HG03520 (cell line): ENCODE data around the gene UACA.
"Not testable (repeated sequence)": the region's sequence is repeated elsewhere in the genome, so short reads cannot be mapped to it uniquely, and the experiment has no call there.

Source experiments
- ATAC-seq: cut with Tn5 transposase; IDR thresholded peaks from one replicate; pipeline ENCODE4 v1.9.1; 2021; ENCODE audit warnings: mild to moderate bottlenecking, moderate library complexity; ENCODE audit not compliant: unreplicated experiment

UACA gene

DNA sequence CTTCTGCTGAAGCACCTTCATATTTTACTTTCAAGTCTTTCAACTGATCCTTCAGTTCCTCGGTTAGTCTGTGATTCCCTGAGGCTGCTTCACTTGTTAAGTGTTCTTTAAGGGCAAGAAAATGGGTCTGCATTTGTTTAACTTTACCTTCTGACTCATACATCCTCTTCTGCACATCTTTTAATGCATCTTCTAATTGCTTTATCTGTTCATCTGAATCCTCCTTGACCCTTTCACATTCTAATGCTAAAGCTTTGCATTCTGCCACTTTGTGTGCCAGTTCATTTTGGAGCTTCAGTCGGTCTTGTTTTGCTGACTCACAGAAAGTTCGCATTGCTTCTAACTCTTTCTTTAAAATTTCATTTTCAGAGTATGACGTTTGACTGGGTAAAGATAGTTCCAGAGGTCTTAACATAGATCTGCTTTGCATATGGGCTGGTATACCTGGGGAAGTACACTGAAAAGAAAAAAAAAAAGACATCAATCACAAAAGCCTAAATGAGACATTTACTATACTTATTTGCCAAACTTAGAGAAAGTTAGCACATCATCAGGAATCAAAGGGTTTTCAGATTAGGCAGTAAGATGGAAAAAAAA, 94.3 kb downstream of the UACA start:
- no peak for ATAC-seq

- no peak for ATAC-seq
Measured at GRCh38 chr15:70665599-70665998, 97.8 kb downstream of the UACA start.

DNA sequence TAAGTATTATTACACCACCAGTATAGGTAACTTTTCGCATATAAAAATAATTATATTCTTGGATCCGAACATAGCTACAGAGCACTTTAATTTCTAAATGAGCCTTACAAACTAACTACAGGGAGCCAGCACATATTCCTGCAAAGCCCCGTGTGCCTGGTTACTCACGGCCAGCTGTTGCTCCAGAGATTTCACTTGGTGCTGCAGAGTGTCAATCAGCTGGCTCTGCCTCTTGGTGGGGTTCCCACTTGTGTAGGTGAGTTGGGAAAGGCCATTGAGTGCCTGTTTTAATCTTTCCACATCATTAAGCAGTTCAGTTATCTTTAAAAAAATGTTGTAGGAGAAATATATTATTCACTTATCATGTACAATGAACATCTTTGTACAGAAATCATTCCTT, 98.9 kb downstream of the UACA start:
- no peak for ATAC-seq

DNA sequence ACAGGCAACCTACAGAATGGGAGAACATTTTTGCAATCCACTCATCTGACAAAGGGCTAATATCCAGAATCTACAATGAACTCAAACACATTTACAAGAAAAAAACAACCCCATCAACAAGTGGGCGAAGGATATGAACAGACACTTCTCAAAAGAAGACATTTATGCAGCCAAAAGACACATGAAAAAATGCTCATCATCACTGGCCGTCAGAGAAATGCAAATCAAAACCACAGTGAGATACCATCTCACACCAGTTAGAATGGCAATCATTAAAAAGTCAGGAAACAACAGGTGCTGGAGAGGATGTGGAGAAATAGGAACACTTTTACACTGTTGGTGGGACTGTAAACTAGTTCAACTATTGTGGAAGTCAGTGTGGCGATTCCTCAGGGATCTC, 100.3 kb downstream of the UACA start:
- ATAC-seq = not testable (repeated sequence)

- no peak for ATAC-seq
Measured at GRCh38 chr15:70659662-70660061, 103.7 kb downstream of the UACA start.

GRCh38 chr15:70658641-70659040, 104.7 kb downstream of the UACA start:
- no peak for ATAC-seq

DNA sequence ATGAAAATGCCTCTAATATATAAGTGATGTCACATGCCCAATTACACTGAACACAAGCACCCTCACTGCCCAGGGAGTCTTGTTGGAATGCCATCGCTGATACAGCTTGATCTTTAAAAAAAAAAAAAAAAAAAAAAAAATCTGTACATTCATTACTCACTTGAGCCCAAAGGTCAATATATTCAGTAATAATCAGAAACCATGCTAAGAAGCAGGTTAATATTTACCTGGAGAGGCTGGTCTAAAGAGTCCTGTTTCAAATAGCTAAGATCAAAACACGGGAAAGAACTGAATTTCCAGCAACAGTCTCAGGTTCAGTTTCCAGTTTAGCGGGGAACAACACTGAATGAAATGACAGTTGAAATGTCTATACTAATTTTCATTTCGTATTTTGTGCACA, 109.9 kb downstream of the UACA start:
- no peak for ATAC-seq

DNA sequence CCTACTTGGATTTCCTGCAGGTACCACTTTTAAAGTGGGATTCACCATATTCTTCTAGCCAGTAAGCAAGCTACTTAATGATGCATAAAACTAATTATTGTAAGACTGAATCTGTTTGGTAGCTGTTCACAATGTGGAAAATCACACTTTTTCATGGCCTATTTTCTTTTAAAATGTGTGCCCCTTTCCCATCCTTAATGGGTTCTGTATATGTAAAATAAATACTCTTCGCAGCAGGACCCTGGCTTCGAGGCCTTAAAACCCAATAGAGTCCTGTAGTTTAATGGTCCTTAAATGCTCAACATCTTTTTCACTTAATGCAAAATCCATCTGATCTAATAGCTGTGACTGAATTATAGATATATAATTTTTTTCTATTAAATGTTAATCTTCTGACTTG, 111.0 kb downstream of the UACA start:
- ATAC-seq = no peak

DNA sequence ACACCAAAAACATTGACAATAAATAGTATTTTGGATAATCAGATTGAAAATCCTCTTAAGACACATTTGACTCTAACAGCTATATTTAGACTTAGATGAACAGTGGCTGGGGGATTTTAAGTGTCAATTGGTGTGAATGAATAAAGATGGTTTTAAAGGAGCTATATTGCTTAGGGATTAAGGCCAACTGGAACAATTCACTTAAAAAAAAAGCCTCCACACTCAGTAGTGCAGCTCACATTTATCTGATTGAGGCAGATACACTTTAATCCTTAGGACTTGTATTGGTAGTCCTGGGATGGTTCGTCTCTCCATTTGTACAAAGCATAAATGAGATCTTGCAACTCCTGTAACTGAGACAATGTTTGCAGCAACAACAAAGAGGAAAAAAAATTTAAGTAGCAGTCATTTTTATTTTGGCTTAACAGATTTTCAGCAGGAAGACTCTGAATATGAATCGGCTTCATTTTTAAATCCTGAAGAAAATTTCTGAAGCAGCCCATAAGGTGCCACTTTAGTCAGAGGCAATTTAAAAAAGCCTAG, 112.0 kb downstream of the UACA start:
- no peak for ATAC-seq

GRCh38 chr15:70650567-70651302, 112.6 kb downstream of the UACA start:
- ATAC-seq = no peak

DNA sequence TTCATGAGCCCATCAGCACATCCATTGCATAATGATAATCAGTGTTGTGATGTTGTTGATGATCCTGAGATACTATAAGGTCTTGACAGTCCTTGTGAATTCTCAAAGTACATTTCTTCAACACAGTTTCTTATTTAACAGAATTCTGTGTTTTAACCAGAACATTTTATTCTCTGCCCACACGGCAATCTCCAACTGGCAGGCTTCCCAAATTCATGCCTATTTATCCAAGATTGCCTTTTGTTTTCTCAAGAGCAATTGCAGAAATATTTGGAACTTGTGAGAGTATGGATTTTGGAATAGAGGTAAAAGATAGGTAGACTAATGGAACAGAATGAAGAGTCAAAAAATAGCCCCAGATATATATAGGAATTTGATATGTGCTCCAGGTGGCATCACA, 116.0 kb downstream of the UACA start:
- no peak for ATAC-seq

DNA sequence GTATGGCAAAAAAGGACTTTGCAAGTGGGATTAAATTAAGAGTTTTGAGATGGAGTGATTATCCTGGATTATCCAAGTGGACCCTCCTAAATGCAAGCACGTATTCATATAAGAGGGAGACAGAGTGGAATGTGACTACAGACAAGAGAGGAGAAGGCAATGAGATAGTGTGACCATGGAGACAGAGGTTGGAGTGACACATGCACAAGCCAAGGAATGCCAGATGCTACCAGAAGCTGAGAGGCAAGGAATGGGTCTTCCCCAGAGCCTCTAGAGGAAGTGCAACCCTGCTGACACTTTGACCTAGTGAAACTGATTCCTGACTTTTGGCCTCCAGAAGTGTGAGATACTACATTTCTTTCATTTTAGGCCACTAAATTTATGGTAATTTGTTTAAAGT, 117.2 kb downstream of the UACA start:
- ATAC-seq = no peak

GRCh38 chr15:70643783-70644125, 119.6 kb downstream of the UACA start:
- ATAC-seq = no peak

GRCh38 chr15:70643106-70643782, 120.1 kb downstream of the UACA start:
- no peak for ATAC-seq

- ATAC-seq = no peak
Measured at GRCh38 chr15:70636540-70637165, 126.7 kb downstream of the UACA start.

DNA sequence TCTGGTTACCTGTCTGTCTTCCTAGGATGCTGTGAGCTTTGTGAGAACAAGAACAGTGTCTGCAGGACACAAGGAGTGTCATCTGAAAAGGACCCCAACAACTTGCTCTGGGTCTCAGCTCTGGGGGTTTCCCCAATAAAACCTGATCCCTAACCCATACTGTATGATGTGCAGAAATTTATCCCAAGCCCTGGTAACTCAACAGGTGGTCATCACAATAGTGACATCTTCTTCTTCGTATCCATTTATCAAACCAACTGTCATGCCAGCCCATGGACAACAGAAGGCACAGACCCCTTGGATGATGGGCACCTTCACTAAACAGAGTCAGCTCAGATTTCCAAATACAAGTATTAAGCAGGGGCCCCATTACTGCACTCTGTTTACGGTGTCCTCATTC, 127.5 kb downstream of the UACA start:
- ATAC-seq = no peak

DNA sequence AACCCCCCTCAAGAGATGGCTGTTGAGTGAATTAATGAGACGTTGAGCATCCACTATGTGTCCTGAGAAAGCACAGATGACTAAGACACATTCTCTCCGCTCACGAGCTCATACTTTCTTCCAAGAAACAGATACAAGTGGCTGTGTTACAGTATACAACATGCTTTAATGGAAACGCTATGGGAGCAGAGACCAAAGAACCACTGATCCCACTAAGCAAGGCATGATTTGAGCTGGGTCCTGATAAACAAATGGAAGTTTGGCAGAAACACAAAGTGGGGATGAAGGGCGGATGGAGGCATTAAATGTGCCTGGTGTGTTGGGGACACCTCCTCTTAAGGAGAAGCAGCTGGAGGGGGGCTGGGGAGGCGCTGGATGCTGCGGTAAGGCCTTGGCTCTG, 129.4 kb downstream of the UACA start:
- no peak for ATAC-seq

GRCh38 chr15:70633103-70633831, 130.1 kb downstream of the UACA start:
- no peak for ATAC-seq

DNA sequence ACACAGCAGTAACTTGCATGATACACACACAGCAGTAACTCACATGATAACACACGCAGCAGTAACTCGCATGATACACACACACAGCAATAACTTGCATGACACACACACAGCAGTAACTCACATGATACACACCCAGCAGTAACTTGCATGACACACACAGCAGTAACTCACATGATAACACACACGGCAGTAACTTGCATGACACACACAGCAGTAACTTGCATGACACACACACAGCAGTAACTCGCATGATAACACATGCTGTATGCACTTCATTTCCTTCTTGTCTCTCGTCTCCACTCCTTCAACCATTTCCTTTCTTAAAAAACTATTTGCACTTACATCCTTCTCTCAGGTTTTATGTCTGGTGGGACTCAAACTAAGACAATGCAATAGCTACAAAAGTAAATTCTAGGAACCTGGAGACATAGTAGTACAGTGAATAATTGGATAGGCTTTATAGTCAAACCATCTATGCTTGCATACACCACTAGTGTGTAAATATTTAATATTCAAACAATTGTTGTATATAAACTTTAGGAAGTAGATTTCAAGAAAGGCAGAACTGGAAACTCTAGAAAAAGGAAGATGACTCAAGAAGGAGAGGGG, 130.8 kb downstream of the UACA start:
- no peak for ATAC-seq

- ATAC-seq = no peak
Measured at GRCh38 chr15:70632079-70632478, 131.3 kb downstream of the UACA start.
